HepG2 (cell line): ENCODE data around the gene MARF1. TPM values are rescaled to one million over a fixed set of nuclear protein-coding genes. Genes with fewer than 3 reads are reported as not detected.

ENCODE experiments used
- AGO2 ChIP-seq: fragments of 200-400 bp; formaldehyde crosslinking; optimal IDR thresholded peaks from 2 replicates; pipeline ENCODE3; 2017; ENCODE audit warnings: mild to moderate bottlenecking, low read depth, low read length, moderate library complexity
- CHD4 ChIP-seq: fragments of 200-600 bp; sonication (generic); IDR thresholded peaks from 2 replicates; pipeline ENCODE4 v1.7.0; 2017; ENCODE audit warnings: mild to moderate bottlenecking, low read length, borderline replicate concordance
- DMAP1 ChIP-seq: IDR thresholded peaks from 2 replicates; pipeline ENCODE4 v1.6.1; 2016
- PLRG1 ChIP-seq: fragments of 450-650 bp; conservative IDR thresholded peaks from 2 replicates; pipeline ENCODE4 v1.6.1; 2016
- SMARCC2 ChIP-seq: fragments of 450-650 bp; IDR thresholded peaks from 2 replicates; pipeline ENCODE4 v1.6.1; 2017; ENCODE audit warnings: antibody characterized with exemption, mild to moderate bottlenecking
- SSRP1 ChIP-seq: IDR thresholded peaks from 2 replicates; pipeline ENCODE4 v1.6.1; 2016; ENCODE audit warnings: control low read depth
- SYNCRIP ChIP-seq: fragments of 200-400 bp; formaldehyde crosslinking; IDR thresholded peaks from 2 replicates; pipeline ENCODE4 v1.6.1; 2018; ENCODE audit warnings: mild to moderate bottlenecking, low read depth, low read length; ENCODE audit not compliant: insufficient read depth
- WIZ ChIP-seq: sonication (generic); formaldehyde crosslinking; IDR thresholded peaks from 2 replicates; pipeline ENCODE4 v1.5.1; 2020; ENCODE audit warnings: mild to moderate bottlenecking, missing genetic modification reagents
- ZNF263 ChIP-seq: sonication (generic); formaldehyde crosslinking; IDR thresholded peaks from 2 replicates; pipeline ENCODE4 v1.4.0; 2020; ENCODE audit warnings: missing genetic modification reagents
- ZNF674 ChIP-seq: sonication (generic); formaldehyde crosslinking; IDR thresholded peaks from 2 replicates; pipeline ENCODE4 v1.5.0; 2020; ENCODE audit warnings: low read depth, mild to moderate bottlenecking, missing genetic modification reagents
- polyA plus RNA-seq, 8 experiments: library from polyadenylated mRNA; depleted of rRNA in 3 of 8; stranded (reverse) in 7 of 8; unstranded in 1 of 8; fragments of >200 nt; fragmentation: Illumina TruSeq in 4 of 8; extraction: Trizol in 4 of 8; gene quantifications; 2 replicates each; pipeline versions ENCODE4 v1.2.1 to v1.2.3, GENCODE V29; 2011 to 2016; ENCODE audit warnings: low read depth in 4 of 8, missing spikeins in 1 of 8, mixed read lengths in 1 of 8; ENCODE audit not compliant: insufficient read depth in 1 of 8
- total RNA-seq, 5 experiments: library from RNA; depleted of rRNA; stranded (reverse); fragments of >200 nt; fragmentation: Illumina TruSeq; extraction: Trizol; gene quantifications; 2 replicates each; pipeline ENCODE4 v1.2.3, GENCODE V29; 2016; ENCODE audit warnings: low read depth in 1 of 5
- TF ChIP-seq, protein P1 (sequence below), 2 experiments: sonication (generic) in 1 of 2; formaldehyde crosslinking in 1 of 2; IDR thresholded peaks; 2 replicates each; pipeline versions ENCODE4 v1.4.0 to v1.6.1; 2018 to 2020; ENCODE audit warnings: missing genetic modification reagents in 2 of 2, borderline replicate concordance in 1 of 2, low read depth in 1 of 2, mild to moderate bottlenecking in 1 of 2, missing biosample characterization in 1 of 2
- TF ChIP-seq, protein P2 (sequence below): sonication (generic); formaldehyde crosslinking; IDR thresholded peaks from 2 replicates; pipeline ENCODE4 v1.9.0; 2021; ENCODE audit warnings: mild to moderate bottlenecking, missing genetic modification reagents
- TF ChIP-seq, protein P3 (sequence below): sonication (generic); formaldehyde crosslinking; IDR thresholded peaks from 2 replicates; pipeline ENCODE4 v1.8.0; 2023; ENCODE audit warnings: mild to moderate bottlenecking, missing genetic modification reagents
- TF ChIP-seq, protein P4 (sequence below): sonication (generic); formaldehyde crosslinking; conservative IDR thresholded peaks from 2 replicates; pipeline ENCODE4 v1.4.0; 2020; ENCODE audit warnings: missing genetic modification reagents
- TF ChIP-seq, protein P5 (sequence below): IDR thresholded peaks from 2 replicates; pipeline ENCODE4 v1.6.1; 2016; ENCODE audit warnings: missing compliant biosample characterization, missing genetic modification reagents, borderline replicate concordance

MARF1 gene
- total and polyA plus RNA-seq, 2 of the 13 experiments (the other 11 are each of a cell fraction or from before 2014, with no cell fraction given): 8.7 to 20.7 TPM

DNA sequence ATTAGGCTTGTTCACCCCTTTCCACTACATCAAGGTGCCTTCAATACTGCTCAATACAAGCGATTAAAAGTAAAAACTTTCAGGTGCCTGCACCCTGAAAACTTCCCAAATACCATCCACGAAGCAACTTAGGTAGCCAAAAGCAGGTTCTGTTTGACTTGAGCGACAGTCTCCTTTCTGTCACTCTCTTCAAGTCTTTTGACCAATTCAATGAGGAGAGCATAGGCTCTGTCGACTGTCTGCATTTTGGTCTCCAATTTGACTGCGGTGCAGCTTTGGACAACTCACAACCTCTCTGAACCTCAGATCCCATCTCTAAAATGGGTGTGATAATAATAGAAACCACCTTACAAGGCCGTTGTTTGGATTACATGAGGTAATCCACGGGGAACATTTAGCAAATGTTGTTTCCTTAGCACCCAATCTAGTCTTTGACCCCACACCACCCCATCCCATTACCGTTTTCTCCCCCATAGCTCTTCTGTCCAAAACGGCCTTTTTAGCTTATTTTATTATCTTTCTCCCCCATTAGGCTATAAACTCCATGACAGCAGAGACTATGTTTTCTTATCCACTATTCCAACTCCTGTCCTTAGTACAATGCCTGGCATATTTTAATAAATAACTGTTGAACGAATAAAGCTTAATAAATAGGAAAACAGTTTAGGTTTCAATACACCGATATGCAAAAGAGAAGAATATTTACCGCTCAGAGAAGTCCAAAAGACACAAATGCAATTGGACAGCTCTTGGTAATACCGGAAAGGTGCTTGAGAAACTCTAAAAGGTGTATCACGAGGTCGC is 999 bp downstream of the MARF1 start (continued):
- TF ChIP-seq AGO2: no peak
- TF ChIP-seq, protein P1, sequence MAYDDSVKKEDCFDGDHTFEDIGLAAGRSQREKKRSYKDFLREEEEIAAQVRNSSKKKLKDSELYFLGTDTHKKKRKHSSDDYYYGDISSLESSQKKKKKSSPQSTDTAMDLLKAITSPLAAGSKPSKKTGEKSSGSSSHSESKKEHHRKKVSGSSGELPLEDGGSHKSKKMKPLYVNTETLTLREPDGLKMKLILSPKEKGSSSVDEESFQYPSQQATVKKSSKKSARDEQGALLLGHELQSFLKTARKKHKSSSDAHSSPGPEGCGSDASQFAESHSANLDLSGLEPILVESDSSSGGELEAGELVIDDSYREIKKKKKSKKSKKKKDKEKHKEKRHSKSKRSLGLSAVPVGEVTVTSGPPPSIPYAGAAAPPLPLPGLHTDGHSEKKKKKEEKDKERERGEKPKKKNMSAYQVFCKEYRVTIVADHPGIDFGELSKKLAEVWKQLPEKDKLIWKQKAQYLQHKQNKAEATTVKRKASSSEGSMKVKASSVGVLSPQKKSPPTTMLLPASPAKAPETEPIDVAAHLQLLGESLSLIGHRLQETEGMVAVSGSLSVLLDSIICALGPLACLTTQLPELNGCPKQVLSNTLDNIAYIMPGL (CRISPR knock-in tag; IDR thresholded peaks at IDR 0.05; ENCODE audit: borderline replicate concordance in 1 of 2, low read depth in 1 of 2): 0 out of 4 replicates have a peak, but pooled peaks of 1 of the 2 experiments have one; percentile 5
- no peak for TF ChIP-seq DMAP1 (CRISPR knock-in tag)
- peak; percentile 51; the same call in 1 of the 2 replicates for TF ChIP-seq ZNF674 (CRISPR knock-in tag)
- TF ChIP-seq WIZ (CRISPR knock-in tag): peak; percentile 11; the same call in 1 of the 2 replicates
- peak; percentile 18 for TF ChIP-seq CHD4
- TF ChIP-seq SSRP1 (CRISPR knock-in tag): peak; percentile 74; the same call in 1 of the 2 replicates
- TF ChIP-seq, protein P2, sequence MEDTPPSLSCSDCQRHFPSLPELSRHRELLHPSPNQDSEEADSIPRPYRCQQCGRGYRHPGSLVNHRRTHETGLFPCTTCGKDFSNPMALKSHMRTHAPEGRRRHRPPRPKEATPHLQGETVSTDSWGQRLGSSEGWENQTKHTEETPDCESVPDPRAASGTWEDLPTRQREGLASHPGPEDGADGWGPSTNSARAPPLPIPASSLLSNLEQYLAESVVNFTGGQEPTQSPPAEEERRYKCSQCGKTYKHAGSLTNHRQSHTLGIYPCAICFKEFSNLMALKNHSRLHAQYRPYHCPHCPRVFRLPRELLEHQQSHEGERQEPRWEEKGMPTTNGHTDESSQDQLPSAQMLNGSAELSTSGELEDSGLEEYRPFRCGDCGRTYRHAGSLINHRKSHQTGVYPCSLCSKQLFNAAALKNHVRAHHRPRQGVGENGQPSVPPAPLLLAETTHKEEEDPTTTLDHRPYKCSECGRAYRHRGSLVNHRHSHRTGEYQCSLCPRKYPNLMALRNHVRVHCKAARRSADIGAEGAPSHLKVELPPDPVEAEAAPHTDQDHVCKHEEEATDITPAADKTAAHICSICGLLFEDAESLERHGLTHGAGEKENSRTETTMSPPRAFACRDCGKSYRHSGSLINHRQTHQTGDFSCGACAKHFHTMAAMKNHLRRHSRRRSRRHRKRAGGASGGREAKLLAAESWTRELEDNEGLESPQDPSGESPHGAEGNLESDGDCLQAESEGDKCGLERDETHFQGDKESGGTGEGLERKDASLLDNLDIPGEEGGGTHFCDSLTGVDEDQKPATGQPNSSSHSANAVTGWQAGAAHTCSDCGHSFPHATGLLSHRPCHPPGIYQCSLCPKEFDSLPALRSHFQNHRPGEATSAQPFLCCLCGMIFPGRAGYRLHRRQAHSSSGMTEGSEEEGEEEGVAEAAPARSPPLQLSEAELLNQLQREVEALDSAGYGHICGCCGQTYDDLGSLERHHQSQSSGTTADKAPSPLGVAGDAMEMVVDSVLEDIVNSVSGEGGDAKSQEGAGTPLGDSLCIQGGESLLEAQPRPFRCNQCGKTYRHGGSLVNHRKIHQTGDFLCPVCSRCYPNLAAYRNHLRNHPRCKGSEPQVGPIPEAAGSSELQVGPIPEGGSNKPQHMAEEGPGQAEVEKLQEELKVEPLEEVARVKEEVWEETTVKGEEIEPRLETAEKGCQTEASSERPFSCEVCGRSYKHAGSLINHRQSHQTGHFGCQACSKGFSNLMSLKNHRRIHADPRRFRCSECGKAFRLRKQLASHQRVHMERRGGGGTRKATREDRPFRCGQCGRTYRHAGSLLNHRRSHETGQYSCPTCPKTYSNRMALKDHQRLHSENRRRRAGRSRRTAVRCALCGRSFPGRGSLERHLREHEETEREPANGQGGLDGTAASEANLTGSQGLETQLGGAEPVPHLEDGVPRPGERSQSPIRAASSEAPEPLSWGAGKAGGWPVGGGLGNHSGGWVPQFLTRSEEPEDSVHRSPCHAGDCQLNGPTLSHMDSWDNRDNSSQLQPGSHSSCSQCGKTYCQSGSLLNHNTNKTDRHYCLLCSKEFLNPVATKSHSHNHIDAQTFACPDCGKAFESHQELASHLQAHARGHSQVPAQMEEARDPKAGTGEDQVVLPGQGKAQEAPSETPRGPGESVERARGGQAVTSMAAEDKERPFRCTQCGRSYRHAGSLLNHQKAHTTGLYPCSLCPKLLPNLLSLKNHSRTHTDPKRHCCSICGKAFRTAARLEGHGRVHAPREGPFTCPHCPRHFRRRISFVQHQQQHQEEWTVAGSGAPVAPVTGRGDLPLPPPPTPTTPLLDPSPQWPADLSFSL (CRISPR knock-in tag): no peak
- TF ChIP-seq ZNF263: peak; percentile 24; the same call in 1 of the 2 replicates
- TF ChIP-seq, protein P3, sequence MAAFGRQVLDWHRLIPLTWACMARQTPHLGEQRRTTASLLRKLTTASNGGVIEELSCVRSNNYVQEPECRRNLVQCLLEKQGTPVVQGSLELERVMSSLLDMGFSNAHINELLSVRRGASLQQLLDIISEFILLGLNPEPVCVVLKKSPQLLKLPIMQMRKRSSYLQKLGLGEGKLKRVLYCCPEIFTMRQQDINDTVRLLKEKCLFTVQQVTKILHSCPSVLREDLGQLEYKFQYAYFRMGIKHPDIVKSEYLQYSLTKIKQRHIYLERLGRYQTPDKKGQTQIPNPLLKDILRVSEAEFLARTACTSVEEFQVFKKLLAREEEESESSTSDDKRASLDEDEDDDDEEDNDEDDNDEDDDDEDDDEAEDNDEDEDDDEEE: 0 out of 2 replicates have a peak, but pooled peaks have one; percentile 57
- TF ChIP-seq, protein P4, sequence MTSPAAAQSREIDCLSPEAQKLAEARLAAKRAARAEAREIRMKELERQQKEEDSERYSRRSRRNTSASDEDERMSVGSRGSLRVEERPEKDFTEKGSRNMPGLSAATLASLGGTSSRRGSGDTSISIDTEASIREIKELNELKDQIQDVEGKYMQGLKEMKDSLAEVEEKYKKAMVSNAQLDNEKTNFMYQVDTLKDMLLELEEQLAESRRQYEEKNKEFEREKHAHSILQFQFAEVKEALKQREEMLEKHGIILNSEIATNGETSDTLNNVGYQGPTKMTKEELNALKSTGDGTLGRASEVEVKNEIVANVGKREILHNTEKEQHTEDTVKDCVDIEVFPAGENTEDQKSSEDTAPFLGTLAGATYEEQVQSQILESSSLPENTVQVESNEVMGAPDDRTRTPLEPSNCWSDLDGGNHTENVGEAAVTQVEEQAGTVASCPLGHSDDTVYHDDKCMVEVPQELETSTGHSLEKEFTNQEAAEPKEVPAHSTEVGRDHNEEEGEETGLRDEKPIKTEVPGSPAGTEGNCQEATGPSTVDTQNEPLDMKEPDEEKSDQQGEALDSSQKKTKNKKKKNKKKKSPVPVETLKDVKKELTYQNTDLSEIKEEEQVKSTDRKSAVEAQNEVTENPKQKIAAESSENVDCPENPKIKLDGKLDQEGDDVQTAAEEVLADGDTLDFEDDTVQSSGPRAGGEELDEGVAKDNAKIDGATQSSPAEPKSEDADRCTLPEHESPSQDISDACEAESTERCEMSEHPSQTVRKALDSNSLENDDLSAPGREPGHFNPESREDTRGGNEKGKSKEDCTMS (CRISPR knock-in tag): no peak
- TF ChIP-seq PLRG1: no peak
- TF ChIP-seq, protein P5, sequence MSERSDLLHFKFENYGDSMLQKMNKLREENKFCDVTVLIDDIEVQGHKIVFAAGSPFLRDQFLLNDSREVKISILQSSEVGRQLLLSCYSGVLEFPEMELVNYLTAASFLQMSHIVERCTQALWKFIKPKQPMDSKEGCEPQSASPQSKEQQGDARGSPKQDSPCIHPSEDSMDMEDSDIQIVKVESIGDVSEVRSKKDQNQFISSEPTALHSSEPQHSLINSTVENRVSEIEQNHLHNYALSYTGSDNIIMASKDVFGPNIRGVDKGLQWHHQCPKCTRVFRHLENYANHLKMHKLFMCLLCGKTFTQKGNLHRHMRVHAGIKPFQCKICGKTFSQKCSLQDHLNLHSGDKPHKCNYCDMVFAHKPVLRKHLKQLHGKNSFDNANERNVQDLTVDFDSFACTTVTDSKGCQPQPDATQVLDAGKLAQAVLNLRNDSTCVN (CRISPR knock-in tag): 0 out of 2 replicates have a peak, but pooled peaks have one; percentile 21
- TF ChIP-seq SMARCC2: no peak
- no peak for TF ChIP-seq SYNCRIP
